Right atrium auricular region (tissue), 2 donors: ENCODE measurements around the gene UNC13C. TPM values are rescaled to one million over a fixed set of nuclear protein-coding genes. Genes with fewer than 3 reads are reported as not detected.

Experiments used
- DNase-seq: peaks from one replicate; pipeline ENCODE4 v3.0.0-alpha.2; 2019; ENCODE audit warnings: low spot score
- H3K27ac ChIP-seq, 2 donors: fragments of 200-600 bp; sonication (generic); 1 replicate in 1 of 2; 2 replicates in 1 of 2; pipeline ENCODE4 v1.5.1; 2016 to 2019
- H3K27me3 ChIP-seq, 2 donors: fragments of 200-600 bp; sonication (generic); one replicate each; pipeline versions ENCODE4 v1.5.1 to v1.6.0; 2017 to 2019
- H3K36me3 ChIP-seq: fragments of 200-600 bp; sonication (generic); one replicate; pipeline ENCODE4 v1.5.1; 2016
- H3K4me1 ChIP-seq, 2 donors: fragments of 200-600 bp; sonication (generic); one replicate each; pipeline versions ENCODE4 v1.5.1 to v1.6.0; 2017 to 2019
- H3K4me3 ChIP-seq, 2 donors: fragments of 200-600 bp; sonication (generic); 1 replicate in 1 of 2; 2 replicates in 1 of 2; pipeline ENCODE4 v1.5.1; 2017 to 2019; ENCODE audit warnings: mild to moderate bottlenecking in 1 of 2, moderate library complexity in 1 of 2
- H3K9me3 ChIP-seq, 2 donors: fragments of 200-600 bp; sonication (generic); one replicate each; pipeline ENCODE4 v1.5.1; 2019
- total RNA-seq, 2 donors: library from RNA; depleted of rRNA; stranded (reverse); fragments of >200 nt; gene quantifications; one replicate each; pipeline ENCODE4 v1.1.0, GENCODE V29; 2016
- TF ChIP-seq, protein P1 (sequence below), 2 donors: fragments of 200-600 bp; sonication (generic); IDR thresholded peaks; one replicate each; pipeline ENCODE4 v1.5.1; 2019; ENCODE audit warnings: antibody characterized with exemption in 2 of 2

The UNC13C gene
- total RNA-seq, 2 donors from 2014 or later, result 0.19 to 0.31 TPM

- no peaks in the 10 kb centered on the region for H3K36me3 ChIP-seq
- no peak for DNase-seq
- H3K4me3 ChIP-seq, result no peak overlapping the region
- no peaks in the 10 kb centered on the region for H3K27me3 ChIP-seq
- peaks cover 0 to 26% of the 10 kb centered on the region in 2 donors for H3K9me3 ChIP-seq
- no peak overlapping the region for H3K27ac ChIP-seq
- TF ChIP-seq, protein P1, sequence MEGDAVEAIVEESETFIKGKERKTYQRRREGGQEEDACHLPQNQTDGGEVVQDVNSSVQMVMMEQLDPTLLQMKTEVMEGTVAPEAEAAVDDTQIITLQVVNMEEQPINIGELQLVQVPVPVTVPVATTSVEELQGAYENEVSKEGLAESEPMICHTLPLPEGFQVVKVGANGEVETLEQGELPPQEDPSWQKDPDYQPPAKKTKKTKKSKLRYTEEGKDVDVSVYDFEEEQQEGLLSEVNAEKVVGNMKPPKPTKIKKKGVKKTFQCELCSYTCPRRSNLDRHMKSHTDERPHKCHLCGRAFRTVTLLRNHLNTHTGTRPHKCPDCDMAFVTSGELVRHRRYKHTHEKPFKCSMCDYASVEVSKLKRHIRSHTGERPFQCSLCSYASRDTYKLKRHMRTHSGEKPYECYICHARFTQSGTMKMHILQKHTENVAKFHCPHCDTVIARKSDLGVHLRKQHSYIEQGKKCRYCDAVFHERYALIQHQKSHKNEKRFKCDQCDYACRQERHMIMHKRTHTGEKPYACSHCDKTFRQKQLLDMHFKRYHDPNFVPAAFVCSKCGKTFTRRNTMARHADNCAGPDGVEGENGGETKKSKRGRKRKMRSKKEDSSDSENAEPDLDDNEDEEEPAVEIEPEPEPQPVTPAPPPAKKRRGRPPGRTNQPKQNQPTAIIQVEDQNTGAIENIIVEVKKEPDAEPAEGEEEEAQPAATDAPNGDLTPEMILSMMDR (IDR thresholded peaks at IDR 0.05), result no peak
- no peaks in the 10 kb centered on the region for H3K4me1 ChIP-seq
Observed at GRCh38 chr15:54197995-54198394, 219.8 kb downstream of the UNC13C start.

GRCh38 chr15:54206586-54207321, 228.5 kb downstream of the UNC13C start:
- TF ChIP-seq, protein P1 (IDR thresholded peaks at IDR 0.05), result no peak
- Histone ChIP-seq H3K27me3 (no peaks in the 10 kb centered on the region), H3K27ac (no peak overlapping the region), H3K9me3 (peaks cover 0 to under 1% of the 10 kb centered on the region in 2 donors), H3K4me1 (no peaks in the 10 kb centered on the region), H3K4me3 (no peak overlapping the region), H3K36me3 (no peaks in the 10 kb centered on the region)
- no peak for DNase-seq

- Histone ChIP-seq H3K27ac (no peak overlapping the region), H3K4me1 (no peaks in the 10 kb centered on the region), H3K27me3 (no peaks in the 10 kb centered on the region), H3K9me3 (no peaks in the 10 kb centered on the region), H3K36me3 (no peaks in the 10 kb centered on the region), H3K4me3 (no peak overlapping the region)
- no peak for DNase-seq
- TF ChIP-seq, protein P1 (IDR thresholded peaks at IDR 0.05), result no peak
Observed at GRCh38 chr15:54208786-54209185, 230.5 kb downstream of the UNC13C start.

GRCh38 chr15:54212635-54213034, 234.4 kb downstream of the UNC13C start:
- Histone ChIP-seq H3K4me3 (no peak overlapping the region), H3K36me3 (no peaks in the 10 kb centered on the region)
- TF ChIP-seq, protein P1 (IDR thresholded peaks at IDR 0.05), result no peak

DNA sequence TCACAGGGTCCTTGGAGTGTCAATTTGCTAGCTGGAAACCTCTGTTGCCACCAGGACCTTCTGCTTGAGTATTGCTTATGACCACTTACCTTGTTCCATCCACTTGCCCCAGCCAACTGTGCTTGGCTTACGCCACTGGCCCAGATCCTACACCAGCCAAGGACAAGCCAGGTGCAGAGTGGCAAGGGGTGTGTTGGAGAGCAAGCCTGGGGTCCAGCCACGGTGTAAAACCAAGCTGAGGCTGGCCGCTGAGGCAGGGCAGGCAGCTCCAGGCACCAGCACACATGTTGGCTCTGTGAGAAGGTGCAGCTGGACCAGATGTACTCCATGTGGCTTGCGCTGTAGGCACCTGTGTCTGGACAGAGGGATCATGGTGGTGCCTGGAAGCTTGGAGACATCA, 248.2 kb downstream of the UNC13C start:
- Histone ChIP-seq H3K27ac (no peak overlapping the region), H3K4me3 (no peak overlapping the region), H3K27me3 (no peaks in the 10 kb centered on the region), H3K4me1 (no peaks in the 10 kb centered on the region), H3K9me3 (peaks cover 0 to 5% of the 10 kb centered on the region in 2 donors), H3K36me3 (no peaks in the 10 kb centered on the region)
- DNase-seq, result no peak
- TF ChIP-seq, protein P1 (IDR thresholded peaks at IDR 0.05), result no peak

More at GRCh38 chr15:54212635-54213034, 234.4 kb downstream of the UNC13C start:
- no peaks in the 10 kb centered on the region for H3K9me3 ChIP-seq
- DNase-seq, result no peak
- H3K27me3 ChIP-seq, result no peaks in the 10 kb centered on the region
- no peaks in the 10 kb centered on the region for H3K4me1 ChIP-seq
- H3K27ac ChIP-seq, result no peak overlapping the region

DNA sequence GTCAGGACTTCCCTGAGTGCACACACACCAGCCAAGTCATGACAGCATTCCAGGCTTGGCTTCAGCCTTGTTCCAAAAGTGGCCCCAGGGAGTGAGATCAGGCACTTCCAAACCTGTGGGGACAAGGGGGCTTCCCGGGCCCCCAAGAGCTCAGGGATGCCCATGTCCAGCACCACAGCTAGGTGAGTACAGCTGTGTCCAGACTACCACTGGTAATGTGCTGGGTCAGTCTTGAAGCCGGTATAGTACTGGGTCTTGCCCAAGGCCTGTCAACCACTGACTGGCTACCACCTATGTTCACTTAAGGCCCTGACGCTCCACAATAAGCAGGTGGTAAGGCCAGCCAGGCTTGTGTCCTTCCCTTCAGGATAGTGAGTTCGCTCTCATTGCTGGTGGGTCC, 249.3 kb downstream of the UNC13C start:
- Histone ChIP-seq H3K9me3 (peaks cover 0 to 5% of the 10 kb centered on the region in 2 donors), H3K27me3 (no peaks in the 10 kb centered on the region), H3K36me3 (no peaks in the 10 kb centered on the region), H3K4me1 (no peaks in the 10 kb centered on the region), H3K27ac (no peak overlapping the region), H3K4me3 (no peak overlapping the region)
- TF ChIP-seq, protein P1 (IDR thresholded peaks at IDR 0.05), result no peak
- DNase-seq, result no peak
